HL-60 (cell line): Measurements from ENCODE around the gene DNMT1.

ENCODE experiments used
- GABPA ChIP-seq: IDR thresholded peaks from 2 replicates; pipeline ENCODE4 v1.6.1; 2012; ENCODE audit warnings: low read depth
- POLR2AphosphoS5 ChIP-seq: IDR thresholded peaks from 2 replicates; pipeline ENCODE4 v1.6.1; 2012; ENCODE audit warnings: low read depth
- REST ChIP-seq: IDR thresholded peaks from 2 replicates; pipeline ENCODE4 v1.6.1; 2012; ENCODE audit warnings: low read depth; ENCODE audit not compliant: insufficient replicate concordance
- TF ChIP-seq, protein P1 (sequence below): IDR thresholded peaks from one replicate; pipeline ENCODE4 v1.5.1; 2011; ENCODE audit warnings: low read length, control low read depth, inconsistent platforms; ENCODE audit not compliant: insufficient read depth

GRCh38 chr19:10159610-10160009, 35.1 kb downstream of the DNMT1 start:
- TF ChIP-seq, protein P1, sequence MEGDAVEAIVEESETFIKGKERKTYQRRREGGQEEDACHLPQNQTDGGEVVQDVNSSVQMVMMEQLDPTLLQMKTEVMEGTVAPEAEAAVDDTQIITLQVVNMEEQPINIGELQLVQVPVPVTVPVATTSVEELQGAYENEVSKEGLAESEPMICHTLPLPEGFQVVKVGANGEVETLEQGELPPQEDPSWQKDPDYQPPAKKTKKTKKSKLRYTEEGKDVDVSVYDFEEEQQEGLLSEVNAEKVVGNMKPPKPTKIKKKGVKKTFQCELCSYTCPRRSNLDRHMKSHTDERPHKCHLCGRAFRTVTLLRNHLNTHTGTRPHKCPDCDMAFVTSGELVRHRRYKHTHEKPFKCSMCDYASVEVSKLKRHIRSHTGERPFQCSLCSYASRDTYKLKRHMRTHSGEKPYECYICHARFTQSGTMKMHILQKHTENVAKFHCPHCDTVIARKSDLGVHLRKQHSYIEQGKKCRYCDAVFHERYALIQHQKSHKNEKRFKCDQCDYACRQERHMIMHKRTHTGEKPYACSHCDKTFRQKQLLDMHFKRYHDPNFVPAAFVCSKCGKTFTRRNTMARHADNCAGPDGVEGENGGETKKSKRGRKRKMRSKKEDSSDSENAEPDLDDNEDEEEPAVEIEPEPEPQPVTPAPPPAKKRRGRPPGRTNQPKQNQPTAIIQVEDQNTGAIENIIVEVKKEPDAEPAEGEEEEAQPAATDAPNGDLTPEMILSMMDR: no peak
- TF ChIP-seq REST: no peak
- no peak for TF ChIP-seq GABPA
- TF ChIP-seq POLR2AphosphoS5: no peak
